Left ventricle myocardium inferior (tissue), 1 donor: Measurements from ENCODE around the gene FOXL2. TPM values are rescaled to one million over a fixed set of nuclear protein-coding genes. Genes with fewer than 3 reads are reported as not detected.

Experiments
- DNase-seq: peaks from one replicate; pipeline ENCODE4 v3.0.0-alpha.2; 2020
- H3K27ac ChIP-seq: fragments of 200-600 bp; replicated peaks from 2 replicates; pipeline ENCODE4 v1.8.0; 2021
- H3K27me3 ChIP-seq: fragments of 200-600 bp; 2 replicates; pipeline ENCODE4 v1.8.0; 2021; ENCODE audit warnings: low read depth
- H3K36me3 ChIP-seq: fragments of 200-600 bp; 2 replicates; pipeline ENCODE4 v1.8.0; 2021
- H3K4me1 ChIP-seq: fragments of 200-600 bp; 2 replicates; pipeline ENCODE4 v1.8.0; 2021
- H3K4me3 ChIP-seq: fragments of 200-600 bp; 2 replicates; pipeline ENCODE4 v1.8.0; 2021; ENCODE audit warnings: mild to moderate bottlenecking, moderate library complexity
- H3K9me3 ChIP-seq: fragments of 200-600 bp; replicated peaks from 2 replicates; pipeline ENCODE4 v1.8.0; 2021
- intact Hi-C: fragments of 100-400 bp; cut with micrococcal nuclease; formaldehyde crosslinking; loops from one replicate; pipeline ENCODE4 v1.11.0; 2022
- total RNA-seq: library from RNA; stranded (reverse); fragmentation: NEBNext Ultra II Directional; extraction: Animal tissue kit (Norgen Biotek cat#: 25700); gene quantifications from one replicate; pipeline ENCODE4 v1.2.1, GENCODE V29; 2021
- TF ChIP-seq, protein P1 (sequence below): fragments of 200-600 bp; IDR thresholded peaks from 2 replicates; pipeline ENCODE4 v1.8.0; 2021; ENCODE audit warnings: antibody characterized with exemption, mild to moderate bottlenecking, borderline replicate concordance
- donor health status: DM: no; HTN: yes; CAD: no; lungs with severe emphysema.

FOXL2 gene
- total RNA-seq, 1 donor from 2014 or later, result not detected

- Histone ChIP-seq H3K36me3 (no peaks in the 10 kb centered on the region), H3K27ac (no peak overlapping the region), H3K4me1 (peaks cover 33% of the 10 kb centered on the region), H3K27me3 (no peaks in the 10 kb centered on the region), H3K4me3 (no peak overlapping the region), H3K9me3 (no peaks in the 10 kb centered on the region)
- TF ChIP-seq, protein P1, sequence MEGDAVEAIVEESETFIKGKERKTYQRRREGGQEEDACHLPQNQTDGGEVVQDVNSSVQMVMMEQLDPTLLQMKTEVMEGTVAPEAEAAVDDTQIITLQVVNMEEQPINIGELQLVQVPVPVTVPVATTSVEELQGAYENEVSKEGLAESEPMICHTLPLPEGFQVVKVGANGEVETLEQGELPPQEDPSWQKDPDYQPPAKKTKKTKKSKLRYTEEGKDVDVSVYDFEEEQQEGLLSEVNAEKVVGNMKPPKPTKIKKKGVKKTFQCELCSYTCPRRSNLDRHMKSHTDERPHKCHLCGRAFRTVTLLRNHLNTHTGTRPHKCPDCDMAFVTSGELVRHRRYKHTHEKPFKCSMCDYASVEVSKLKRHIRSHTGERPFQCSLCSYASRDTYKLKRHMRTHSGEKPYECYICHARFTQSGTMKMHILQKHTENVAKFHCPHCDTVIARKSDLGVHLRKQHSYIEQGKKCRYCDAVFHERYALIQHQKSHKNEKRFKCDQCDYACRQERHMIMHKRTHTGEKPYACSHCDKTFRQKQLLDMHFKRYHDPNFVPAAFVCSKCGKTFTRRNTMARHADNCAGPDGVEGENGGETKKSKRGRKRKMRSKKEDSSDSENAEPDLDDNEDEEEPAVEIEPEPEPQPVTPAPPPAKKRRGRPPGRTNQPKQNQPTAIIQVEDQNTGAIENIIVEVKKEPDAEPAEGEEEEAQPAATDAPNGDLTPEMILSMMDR, result no peak
- no peak for DNase-seq
- intact Hi-C loops, result no loop called here
Observed at GRCh38 chr3:138902171-138902570, 44.8 kb downstream of the FOXL2 start.

GRCh38 chr3:138901567-138901966 is 45.4 kb downstream of the FOXL2 start:
- DNase-seq, result no peak
- TF ChIP-seq, protein P1, result no peak
- no peaks in the 10 kb centered on the region for H3K9me3 ChIP-seq
- peaks cover 34% of the 10 kb centered on the region for H3K4me1 ChIP-seq
- no peak overlapping the region for H3K27ac ChIP-seq
- H3K27me3 ChIP-seq, result no peaks in the 10 kb centered on the region
- intact Hi-C loops, result no loop called here
- no peak overlapping the region for H3K4me3 ChIP-seq
- no peaks in the 10 kb centered on the region for H3K36me3 ChIP-seq

GRCh38 chr3:138899351-138899991 is 47.5 kb downstream of the FOXL2 start:
- peaks cover 34% of the 10 kb centered on the region for H3K4me1 ChIP-seq
- no peak overlapping the region for H3K4me3 ChIP-seq
- H3K9me3 ChIP-seq, result no peaks in the 10 kb centered on the region
- TF ChIP-seq, protein P1, result no peak
- H3K36me3 ChIP-seq, result no peaks in the 10 kb centered on the region
- intact Hi-C loops, result no loop called here
- H3K27ac ChIP-seq, result peak overlapping the region; percentile 83
- no peaks in the 10 kb centered on the region for H3K27me3 ChIP-seq
- no peak for DNase-seq

- H3K36me3 ChIP-seq, result no peaks in the 10 kb centered on the region
- H3K4me1 ChIP-seq, result peaks cover 34% of the 10 kb centered on the region
- intact Hi-C loops, result no loop called here
- H3K9me3 ChIP-seq, result no peaks in the 10 kb centered on the region
- TF ChIP-seq, protein P1, result no peak
- H3K27ac ChIP-seq, result peak overlapping the region; percentile 83
- no peaks in the 10 kb centered on the region for H3K27me3 ChIP-seq
- DNase-seq, result no peak
- H3K4me3 ChIP-seq, result peak overlapping the region; percentile 9
Observed at GRCh38 chr3:138898708-138899107, 48.2 kb downstream of the FOXL2 start.

GRCh38 chr3:138898301-138898700 is 48.6 kb downstream of the FOXL2 start:
- TF ChIP-seq, protein P1, result no peak
- Histone ChIP-seq H3K4me3 (peak overlapping the region; percentile 9), H3K9me3 (no peaks in the 10 kb centered on the region), H3K27ac (peak overlapping the region; percentile 83), H3K27me3 (no peaks in the 10 kb centered on the region), H3K4me1 (peaks cover 34% of the 10 kb centered on the region), H3K36me3 (no peaks in the 10 kb centered on the region)
- DNase-seq, result no peak
- intact Hi-C loops, result no loop called here

Other genes starting within 250 kb of the FOXL2 start
- gene PIK3CB, start 112.2 kb downstream of the FOXL2 start, total RNA-seq, result 31.5 TPM
- not detected for gene FOXL2NB, start 80 bp upstream of the FOXL2 start, total RNA-seq
- not detected for gene PRR23A, start 59.1 kb upstream of the FOXL2 start, total RNA-seq
- gene PRR23B, start 73.8 kb upstream of the FOXL2 start, total RNA-seq, result not detected
- gene PRR23C, start 97.8 kb upstream of the FOXL2 start, total RNA-seq, result not detected